ENCODE data around the gene PPP2R3B. TPM values are rescaled to one million over a fixed set of nuclear protein-coding genes. Genes with fewer than 3 reads are reported as not detected.
A peak's percentile ranks its signal among the peaks of the same experiment; 100 is the strongest.

The PPP2R3B gene, protein sequence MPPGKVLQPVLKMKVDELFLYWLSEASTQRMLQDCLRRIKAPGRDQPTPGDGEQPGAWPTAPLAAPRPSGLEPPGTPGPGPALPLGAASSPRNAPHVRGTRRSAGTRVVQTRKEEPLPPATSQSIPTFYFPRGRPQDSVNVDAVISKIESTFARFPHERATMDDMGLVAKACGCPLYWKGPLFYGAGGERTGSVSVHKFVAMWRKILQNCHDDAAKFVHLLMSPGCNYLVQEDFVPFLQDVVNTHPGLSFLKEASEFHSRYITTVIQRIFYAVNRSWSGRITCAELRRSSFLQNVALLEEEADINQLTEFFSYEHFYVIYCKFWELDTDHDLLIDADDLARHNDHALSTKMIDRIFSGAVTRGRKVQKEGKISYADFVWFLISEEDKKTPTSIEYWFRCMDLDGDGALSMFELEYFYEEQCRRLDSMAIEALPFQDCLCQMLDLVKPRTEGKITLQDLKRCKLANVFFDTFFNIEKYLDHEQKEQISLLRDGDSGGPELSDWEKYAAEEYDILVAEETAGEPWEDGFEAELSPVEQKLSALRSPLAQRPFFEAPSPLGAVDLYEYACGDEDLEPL
- total RNA-seq = 10 to 100 TPM; 72.5 to 98.7 TPM
- 66.6 TPM for polyA plus RNA-seq (2013, experiment 1 of 2)
- 66.5 TPM for polyA plus RNA-seq (2013, experiment 2 of 2)
- long read RNA-seq, experiment 1, transcript PPP2R3B-202 (13 exons, 2,151 nt) = major isoform, 15 of 33 reads
- long read RNA-seq, experiment 1, partial matches to known transcripts = 8 of 33 reads
- long read RNA-seq, experiment 1, other reads (novel, unspliced or antisense) = 8 of 33 reads
- long read RNA-seq, experiment 2, transcript PPP2R3B-202 (13 exons, 2,151 nt) = major isoform, 91 of 120 reads
- long read RNA-seq, experiment 2, partial matches to known transcripts = 5 of 120 reads
- long read RNA-seq, experiment 2, other reads (novel, unspliced or antisense) = 23 of 120 reads
- long read RNA-seq, experiment 3, partial matches to known transcripts = 4 of 10 reads
- long read RNA-seq, experiment 3, other reads (novel, unspliced or antisense) = 5 of 10 reads
- long read RNA-seq, experiment 4, partial matches to known transcripts = 0 of 1 reads
- long read RNA-seq, experiment 4, other reads (novel, unspliced or antisense) = 1 of 1 reads

GRCh38 chrX:386768-387575 is at the start of gene PPP2R3B:
PPP2R3B (minus strand) TSS chrX:386907; CDS start chrX:386691, 216 bp downstream.
- Histone ChIP-seq H3K36me3 (ENCODE audit: control insufficient read depth, insufficient read depth, low read length) (no peaks in the 10 kb centered on the region), H3K9me3 (ENCODE audit: control insufficient read depth, low read length) (no peaks in the 10 kb centered on the region), H3K27me3 (ENCODE audit: control insufficient read depth, insufficient read depth, low read length, poor library complexity, severe bottlenecking) (no peaks in the 10 kb centered on the region), H3K9ac (ENCODE audit: extremely low read depth, low read length, poor library complexity, severe bottlenecking) (peak within 1 kb of the TSS; percentile 98), H3K4me3 (ENCODE audit: low read length) (peak within 1 kb of the TSS; percentile 88), H3K4me1 (ENCODE audit: control insufficient read depth, insufficient read depth, low read length) (no peaks in the 10 kb centered on the region), H3K27ac (ENCODE audit: low read depth, low read length) (peak within 1 kb of the TSS; percentile 96)
- TF ChIP-seq, protein P1, sequence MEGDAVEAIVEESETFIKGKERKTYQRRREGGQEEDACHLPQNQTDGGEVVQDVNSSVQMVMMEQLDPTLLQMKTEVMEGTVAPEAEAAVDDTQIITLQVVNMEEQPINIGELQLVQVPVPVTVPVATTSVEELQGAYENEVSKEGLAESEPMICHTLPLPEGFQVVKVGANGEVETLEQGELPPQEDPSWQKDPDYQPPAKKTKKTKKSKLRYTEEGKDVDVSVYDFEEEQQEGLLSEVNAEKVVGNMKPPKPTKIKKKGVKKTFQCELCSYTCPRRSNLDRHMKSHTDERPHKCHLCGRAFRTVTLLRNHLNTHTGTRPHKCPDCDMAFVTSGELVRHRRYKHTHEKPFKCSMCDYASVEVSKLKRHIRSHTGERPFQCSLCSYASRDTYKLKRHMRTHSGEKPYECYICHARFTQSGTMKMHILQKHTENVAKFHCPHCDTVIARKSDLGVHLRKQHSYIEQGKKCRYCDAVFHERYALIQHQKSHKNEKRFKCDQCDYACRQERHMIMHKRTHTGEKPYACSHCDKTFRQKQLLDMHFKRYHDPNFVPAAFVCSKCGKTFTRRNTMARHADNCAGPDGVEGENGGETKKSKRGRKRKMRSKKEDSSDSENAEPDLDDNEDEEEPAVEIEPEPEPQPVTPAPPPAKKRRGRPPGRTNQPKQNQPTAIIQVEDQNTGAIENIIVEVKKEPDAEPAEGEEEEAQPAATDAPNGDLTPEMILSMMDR (conservative IDR thresholded peaks at IDR 0.05) = no peak
- no peaks in the 10 kb centered on the region for H3K4me1 Mint-ChIP-seq
- no peaks in the 10 kb centered on the region for H3K27me3 Mint-ChIP-seq (ENCODE audit: insufficient read depth)
- 0 to 2% methylated on average over 23 to 102 of the region's 102 CpGs for WGBS, 2 experiments (ENCODE audit: insufficient coverage in 1 of 2, insufficient read length in 1 of 2)
- peak within 1 kb of the TSS; percentile 99 for H3K27ac Mint-ChIP-seq
- no peaks in the 10 kb centered on the region for H3K9me3 Mint-ChIP-seq
- H3K36me3 Mint-ChIP-seq (ENCODE audit: low read depth) = peaks cover 9% of the 10 kb centered on the region
- peak within 1 kb of the TSS; percentile 84 for H3K4me3 Mint-ChIP-seq
- DNase-seq = peak; percentile 99

- Histone ChIP-seq H3K27ac (ENCODE audit: low read depth, low read length) (no peak overlapping the region), H3K9me3 (ENCODE audit: control insufficient read depth, low read length) (no peaks in the 10 kb centered on the region), H3K9ac (ENCODE audit: extremely low read depth, low read length, poor library complexity, severe bottlenecking) (no peak overlapping the region), H3K4me1 (ENCODE audit: control insufficient read depth, insufficient read depth, low read length) (no peaks in the 10 kb centered on the region), H3K4me3 (ENCODE audit: low read length) (no peak overlapping the region), H3K36me3 (ENCODE audit: control insufficient read depth, insufficient read depth, low read length) (no peaks in the 10 kb centered on the region), H3K27me3 (ENCODE audit: control insufficient read depth, insufficient read depth, low read length, poor library complexity, severe bottlenecking) (no peaks in the 10 kb centered on the region)
- peak; percentile 48 for DNase-seq
- no peaks in the 10 kb centered on the region for H3K36me3 Mint-ChIP-seq (ENCODE audit: low read depth)
- peaks cover 1% of the 10 kb centered on the region for H3K4me1 Mint-ChIP-seq
- no peak overlapping the region for H3K4me3 Mint-ChIP-seq
- H3K9me3 Mint-ChIP-seq = peaks cover 11% of the 10 kb centered on the region
- H3K27ac Mint-ChIP-seq = no peak overlapping the region
- H3K27me3 Mint-ChIP-seq (ENCODE audit: insufficient read depth) = peaks cover 31% of the 10 kb centered on the region
- TF ChIP-seq, protein P1 (conservative IDR thresholded peaks at IDR 0.05) = no peak
- 82 to 83% methylated on average over 15 to 28 of the region's 29 CpGs for WGBS, 2 experiments (ENCODE audit: insufficient coverage in 1 of 2, insufficient read length in 1 of 2)
These were observed 48.9 kb upstream of the PPP2R3B start for GRCh38 chrX:435536-436122.
